ENCODE measurements around the gene PSMB11.
"Not testable (repeated sequence)": the region's sequence is repeated elsewhere in the genome, so short reads cannot be mapped to it uniquely, and the experiment has no call there.

The PSMB11 gene

GRCh38 chr14:22997676-22998323 lies 44.2 kb upstream of the PSMB11 start:
- H3K79me1 ChIP-seq (ENCODE audit: low read length): no peaks in the 10 kb centered on the region
- 100% methylated on average over 2 of the region's 9 CpGs for WGBS (ENCODE audit: extremely low coverage, insufficient coverage, low lambda C conversion rate)
- H3K4me1 ChIP-seq (ENCODE audit: control insufficient read depth, low read depth, low read length): peaks cover 3% of the 10 kb centered on the region
- no peak overlapping the region for H2BK120ac ChIP-seq (ENCODE audit: low read depth, low read length)
- H3K56ac ChIP-seq (ENCODE audit: low read length): no peak overlapping the region
- no peak overlapping the region for H2BK5ac ChIP-seq (ENCODE audit: low read length)
- H2AK5ac ChIP-seq (ENCODE audit: low read length): no peak overlapping the region
- H3K9ac ChIP-seq (ENCODE audit: low read length): no peak overlapping the region
- no peak overlapping the region for H3K18ac ChIP-seq (ENCODE audit: low read length)
- no peak overlapping the region for H3K4me2 ChIP-seq (ENCODE audit: low read length)
- H3K4me3 ChIP-seq (ENCODE audit: low read length): no peak overlapping the region
- no peak for DNase-seq
- H3K27me3 ChIP-seq (ENCODE audit: insufficient read depth, low read length, poor library complexity): no peaks in the 10 kb centered on the region
- no peak overlapping the region for H3K23ac ChIP-seq (ENCODE audit: low read length)
- no peak overlapping the region for H2BK15ac ChIP-seq (replicated peaks; ENCODE audit: low read depth)
- no peaks in the 10 kb centered on the region for H3K36me3 ChIP-seq (ENCODE audit: control insufficient read depth, insufficient read depth, low read length)
- H3K4ac ChIP-seq (ENCODE audit: low read depth, low read length): no peak overlapping the region
- no peak overlapping the region for H4K5ac ChIP-seq (ENCODE audit: low read length)
- H4K8ac ChIP-seq (ENCODE audit: low read depth, low read length): no peak overlapping the region
- H3K79me2 ChIP-seq (ENCODE audit: control insufficient read depth, insufficient read depth, low read length): no peaks in the 10 kb centered on the region
- H3K27ac ChIP-seq (ENCODE audit: low read depth, low read length): no peak overlapping the region

- H3K18ac ChIP-seq (ENCODE audit: low read length): no peak overlapping the region
- WGBS (ENCODE audit: extremely low coverage, insufficient coverage, low lambda C conversion rate): no CpG with 5 or more reads among the region's 16 CpGs
- peaks cover 3% of the 10 kb centered on the region for H3K4me1 ChIP-seq (ENCODE audit: control insufficient read depth, low read depth, low read length)
- H2BK5ac ChIP-seq (ENCODE audit: low read length): no peak overlapping the region
- H2BK15ac ChIP-seq (replicated peaks; ENCODE audit: low read depth): no peak overlapping the region
- no peak overlapping the region for H3K56ac ChIP-seq (ENCODE audit: low read length)
- no peaks in the 10 kb centered on the region for H3K79me2 ChIP-seq (ENCODE audit: control insufficient read depth, insufficient read depth, low read length)
- DNase-seq: no peak
- no peak overlapping the region for H3K23ac ChIP-seq (ENCODE audit: low read length)
- H2BK120ac ChIP-seq (ENCODE audit: low read depth, low read length): no peak overlapping the region
- H3K4me2 ChIP-seq (ENCODE audit: low read length): no peak overlapping the region
- no peak overlapping the region for H3K27ac ChIP-seq (ENCODE audit: low read depth, low read length)
- no peaks in the 10 kb centered on the region for H3K79me1 ChIP-seq (ENCODE audit: low read length)
- H3K27me3 ChIP-seq (ENCODE audit: insufficient read depth, low read length, poor library complexity): no peaks in the 10 kb centered on the region
- no peak overlapping the region for H3K9ac ChIP-seq (ENCODE audit: low read length)
- no peak overlapping the region for H4K8ac ChIP-seq (ENCODE audit: low read depth, low read length)
- H2AK5ac ChIP-seq (ENCODE audit: low read length): no peak overlapping the region
- H3K36me3 ChIP-seq (ENCODE audit: control insufficient read depth, insufficient read depth, low read length): no peaks in the 10 kb centered on the region
- no peak overlapping the region for H4K5ac ChIP-seq (ENCODE audit: low read length)
- no peak overlapping the region for H3K4me3 ChIP-seq (ENCODE audit: low read length)
- H3K4ac ChIP-seq (ENCODE audit: low read depth, low read length): no peak overlapping the region
These were observed 43.5 kb upstream of the PSMB11 start for GRCh38 chr14:22998329-22999012.

GRCh38 chr14:23000860-23001259 lies 41.2 kb upstream of the PSMB11 start:
- Histone ChIP-seq H3K18ac (ENCODE audit: low read length) (no peak overlapping the region), H3K56ac (ENCODE audit: low read length) (no peak overlapping the region), H3K27ac (ENCODE audit: low read depth, low read length) (no peak overlapping the region), H2BK120ac (ENCODE audit: low read depth, low read length) (no peak overlapping the region), H2BK5ac (ENCODE audit: low read length) (no peak overlapping the region), H2BK15ac (replicated peaks; ENCODE audit: low read depth) (no peak overlapping the region), H3K4me3 (ENCODE audit: low read length) (no peak overlapping the region), H3K79me2 (ENCODE audit: control insufficient read depth, insufficient read depth, low read length) (no peaks in the 10 kb centered on the region), H3K4me2 (ENCODE audit: low read length) (no peak overlapping the region), H3K9ac (ENCODE audit: low read length) (no peak overlapping the region), H3K4ac (ENCODE audit: low read depth, low read length) (no peak overlapping the region), H3K23ac (ENCODE audit: low read length) (no peak overlapping the region), H3K79me1 (ENCODE audit: low read length) (no peaks in the 10 kb centered on the region), H2AK5ac (ENCODE audit: low read length) (no peak overlapping the region), H4K8ac (ENCODE audit: low read depth, low read length) (no peak overlapping the region), H3K27me3 (ENCODE audit: insufficient read depth, low read length, poor library complexity) (no peaks in the 10 kb centered on the region), H3K36me3 (ENCODE audit: control insufficient read depth, insufficient read depth, low read length) (no peaks in the 10 kb centered on the region), H4K5ac (ENCODE audit: low read length) (no peak overlapping the region), H3K4me1 (ENCODE audit: control insufficient read depth, low read depth, low read length) (no peaks in the 10 kb centered on the region)
- no peak for DNase-seq
- no CpG with 5 or more reads among the region's 2 CpGs for WGBS (ENCODE audit: extremely low coverage, insufficient coverage, low lambda C conversion rate)

DNA sequence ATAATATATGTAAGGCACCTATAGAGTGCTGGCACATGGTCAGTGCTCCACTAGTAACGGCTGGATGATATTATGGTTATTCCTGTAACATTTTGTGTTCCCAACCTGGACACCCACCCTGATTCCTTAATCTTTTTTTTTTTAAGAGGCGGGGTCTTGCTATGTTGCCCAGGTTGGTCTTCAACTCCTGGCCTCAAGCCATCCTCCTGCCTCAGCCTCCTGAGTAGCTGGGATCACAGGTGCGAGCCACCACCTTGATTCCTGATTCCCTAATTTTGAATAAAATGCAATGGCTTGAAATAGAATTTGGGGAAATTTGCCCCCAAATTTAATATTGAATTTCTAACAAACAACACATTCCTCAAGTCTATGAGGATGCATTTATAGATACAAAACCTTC lies 39.4 kb upstream of the PSMB11 start:
- Histone ChIP-seq H3K79me1 (ENCODE audit: low read length) (no peaks in the 10 kb centered on the region), H3K4ac (ENCODE audit: low read depth, low read length) (no peak overlapping the region), H3K56ac (ENCODE audit: low read length) (no peak overlapping the region), H4K5ac (ENCODE audit: low read length) (no peak overlapping the region), H2AK5ac (ENCODE audit: low read length) (no peak overlapping the region), H3K23ac (ENCODE audit: low read length) (no peak overlapping the region), H3K4me3 (ENCODE audit: low read length) (no peak overlapping the region), H3K36me3 (ENCODE audit: control insufficient read depth, insufficient read depth, low read length) (no peaks in the 10 kb centered on the region), H3K9ac (ENCODE audit: low read length) (no peak overlapping the region), H3K18ac (ENCODE audit: low read length) (no peak overlapping the region), H3K79me2 (ENCODE audit: control insufficient read depth, insufficient read depth, low read length) (no peaks in the 10 kb centered on the region), H3K27ac (ENCODE audit: low read depth, low read length) (no peak overlapping the region), H2BK15ac (replicated peaks; ENCODE audit: low read depth) (no peak overlapping the region), H3K4me2 (ENCODE audit: low read length) (no peak overlapping the region), H2BK5ac (ENCODE audit: low read length) (no peak overlapping the region), H2BK120ac (ENCODE audit: low read depth, low read length) (no peak overlapping the region), H3K27me3 (ENCODE audit: insufficient read depth, low read length, poor library complexity) (no peaks in the 10 kb centered on the region), H3K4me1 (ENCODE audit: control insufficient read depth, low read depth, low read length) (peaks cover 4% of the 10 kb centered on the region), H4K8ac (ENCODE audit: low read depth, low read length) (no peak overlapping the region)
- no CpG with 5 or more reads among the region's 3 CpGs for WGBS (ENCODE audit: extremely low coverage, insufficient coverage, low lambda C conversion rate)
- no peak for DNase-seq

DNA sequence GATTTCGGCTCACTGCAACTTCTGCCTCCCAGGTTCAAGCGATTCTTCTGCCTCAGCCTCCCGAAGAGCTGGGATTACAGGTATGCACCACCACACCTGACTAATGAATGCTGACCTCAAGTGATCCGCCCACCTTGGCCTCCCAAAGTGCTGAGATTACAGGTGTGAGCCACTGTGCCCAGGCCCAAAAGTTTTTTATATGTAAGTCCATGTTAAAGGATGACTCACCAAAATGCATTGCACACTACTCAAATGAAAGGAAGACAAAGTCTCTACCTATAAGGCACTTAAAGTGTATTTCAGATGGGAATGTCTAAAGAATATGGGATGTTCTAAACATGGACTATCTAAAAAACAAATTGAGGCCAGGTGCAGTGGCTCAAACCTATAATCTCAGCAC lies 37.7 kb upstream of the PSMB11 start:
- H3K79me1 ChIP-seq (ENCODE audit: low read length); DNase-seq; H3K27ac ChIP-seq (ENCODE audit: low read depth, low read length); H3K4me3 ChIP-seq (ENCODE audit: low read length); H3K18ac ChIP-seq (ENCODE audit: low read length); H2AK5ac ChIP-seq (ENCODE audit: low read length); H3K56ac ChIP-seq (ENCODE audit: low read length); H3K9ac ChIP-seq (ENCODE audit: low read length); H3K4me1 ChIP-seq (ENCODE audit: control insufficient read depth, low read depth, low read length); H3K79me2 ChIP-seq (ENCODE audit: control insufficient read depth, insufficient read depth, low read length); H3K4ac ChIP-seq (ENCODE audit: low read depth, low read length); H3K4me2 ChIP-seq (ENCODE audit: low read length); H3K27me3 ChIP-seq (ENCODE audit: insufficient read depth, low read length, poor library complexity); H2BK5ac ChIP-seq (ENCODE audit: low read length); H2BK120ac ChIP-seq (ENCODE audit: low read depth, low read length); H3K36me3 ChIP-seq (ENCODE audit: control insufficient read depth, insufficient read depth, low read length); H2BK15ac ChIP-seq (replicated peaks; ENCODE audit: low read depth); H4K5ac ChIP-seq (ENCODE audit: low read length); H4K8ac ChIP-seq (ENCODE audit: low read depth, low read length); H3K23ac ChIP-seq (ENCODE audit: low read length): not testable (repeated sequence)
- no CpG with 5 or more reads among the region's 4 CpGs for WGBS (ENCODE audit: extremely low coverage, insufficient coverage, low lambda C conversion rate)
